ENCODE results near the gene OR8S1. TPM values are rescaled to one million over a fixed set of nuclear protein-coding genes. Genes with fewer than 3 reads are reported as not detected.
"Not testable (repeated sequence)": the region's sequence is repeated elsewhere in the genome, so short reads cannot be mapped to it uniquely, and the experiment has no call there.

Gene OR8S1
- total and polyA plus RNA-seq, 2 donors from 2014 or later: not detected

DNA sequence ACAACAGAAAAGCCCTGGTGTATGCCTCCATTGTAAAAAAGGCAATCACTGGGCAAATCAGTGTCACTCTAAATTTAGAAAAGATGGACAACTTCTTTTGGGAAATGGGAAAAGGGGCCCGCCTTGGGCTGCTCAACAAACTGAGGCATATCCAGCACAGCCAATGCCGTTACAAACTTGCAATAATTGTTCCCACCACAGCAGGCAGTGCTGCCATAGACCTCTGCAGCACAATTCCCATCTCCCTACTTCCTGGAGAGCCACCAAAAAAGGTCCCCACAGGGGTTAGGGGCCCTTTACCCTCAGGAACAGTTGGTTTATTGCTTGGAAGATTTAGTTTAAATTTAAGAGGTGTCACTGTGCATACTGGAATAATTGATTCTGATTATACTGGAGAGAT lies 16.4 kb upstream of the OR8S1 start:
- H3K27me3 ChIP-seq (ENCODE audit: control insufficient read depth, insufficient read depth, low read length): no peaks in the 10 kb centered on the region
- intact Hi-C loops (cut with DNase I): no loop called here
- FAIRE-seq: no peak
- no peaks in the 10 kb centered on the region for H3K4me1 ChIP-seq (ENCODE audit: control insufficient read depth in 2 of 3, insufficient read depth in 2 of 3, low read depth in 1 of 3, low read length in 3 of 3)
- no peaks in the 10 kb centered on the region for H3K36me3 ChIP-seq (ENCODE audit: control insufficient read depth in 2 of 3, insufficient read depth in 3 of 3, low read length in 3 of 3)
- no peak overlapping the region for H3K27ac ChIP-seq (ENCODE audit: low read depth in 2 of 2, low read length in 2 of 2)
- TF ChIP-seq, protein P1, sequence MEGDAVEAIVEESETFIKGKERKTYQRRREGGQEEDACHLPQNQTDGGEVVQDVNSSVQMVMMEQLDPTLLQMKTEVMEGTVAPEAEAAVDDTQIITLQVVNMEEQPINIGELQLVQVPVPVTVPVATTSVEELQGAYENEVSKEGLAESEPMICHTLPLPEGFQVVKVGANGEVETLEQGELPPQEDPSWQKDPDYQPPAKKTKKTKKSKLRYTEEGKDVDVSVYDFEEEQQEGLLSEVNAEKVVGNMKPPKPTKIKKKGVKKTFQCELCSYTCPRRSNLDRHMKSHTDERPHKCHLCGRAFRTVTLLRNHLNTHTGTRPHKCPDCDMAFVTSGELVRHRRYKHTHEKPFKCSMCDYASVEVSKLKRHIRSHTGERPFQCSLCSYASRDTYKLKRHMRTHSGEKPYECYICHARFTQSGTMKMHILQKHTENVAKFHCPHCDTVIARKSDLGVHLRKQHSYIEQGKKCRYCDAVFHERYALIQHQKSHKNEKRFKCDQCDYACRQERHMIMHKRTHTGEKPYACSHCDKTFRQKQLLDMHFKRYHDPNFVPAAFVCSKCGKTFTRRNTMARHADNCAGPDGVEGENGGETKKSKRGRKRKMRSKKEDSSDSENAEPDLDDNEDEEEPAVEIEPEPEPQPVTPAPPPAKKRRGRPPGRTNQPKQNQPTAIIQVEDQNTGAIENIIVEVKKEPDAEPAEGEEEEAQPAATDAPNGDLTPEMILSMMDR (IDR thresholded peaks at IDR 0.05; ENCODE audit: borderline replicate concordance, extremely low read depth, insufficient read depth): no peak
- no peak for DNase-seq
- H3K9me3 ChIP-seq (ENCODE audit: control insufficient read depth in 2 of 3, insufficient read depth in 1 of 3, low read length in 3 of 3): no peaks in the 10 kb centered on the region
- H3K4me3 ChIP-seq (ENCODE audit: low read length in 3 of 3): no peak overlapping the region
- H3K9ac ChIP-seq (ENCODE audit: low read length in 3 of 3): no peak overlapping the region

DNA sequence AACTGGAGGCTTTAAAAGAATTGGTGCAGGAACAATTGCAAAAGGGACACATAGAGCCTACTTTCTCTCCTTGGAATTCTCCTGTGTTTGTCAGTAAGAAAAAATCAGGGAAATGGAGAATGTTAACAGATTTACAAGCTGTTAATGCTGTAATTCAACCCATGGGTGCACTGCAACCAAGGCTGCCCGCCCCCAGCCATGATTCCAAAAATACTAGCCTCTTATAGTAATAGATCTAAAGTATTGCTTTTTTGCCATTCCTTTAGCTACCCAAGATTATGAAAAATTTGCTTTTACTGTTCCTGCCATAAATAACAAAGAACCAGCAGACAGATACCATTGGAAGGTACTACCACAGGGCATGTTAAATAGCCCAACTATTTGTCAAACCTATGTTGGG lies 15.3 kb upstream of the OR8S1 start:
- H3K4me1 ChIP-seq (ENCODE audit: control insufficient read depth in 2 of 3, insufficient read depth in 2 of 3, low read depth in 1 of 3, low read length in 3 of 3): no peaks in the 10 kb centered on the region
- TF ChIP-seq, protein P1 (IDR thresholded peaks at IDR 0.05; ENCODE audit: borderline replicate concordance, extremely low read depth, insufficient read depth): no peak
- H3K36me3 ChIP-seq (ENCODE audit: control insufficient read depth in 2 of 3, insufficient read depth in 3 of 3, low read length in 3 of 3): no peaks in the 10 kb centered on the region
- no peak overlapping the region for H3K4me3 ChIP-seq (ENCODE audit: low read length in 3 of 3)
- H3K9me3 ChIP-seq (ENCODE audit: control insufficient read depth in 2 of 3, insufficient read depth in 1 of 3, low read length in 3 of 3): no peaks in the 10 kb centered on the region
- no peak overlapping the region for H3K9ac ChIP-seq (ENCODE audit: low read length in 3 of 3)
- DNase-seq (no peak), FAIRE-seq (no peak)
- no peak overlapping the region for H3K27ac ChIP-seq (ENCODE audit: low read depth in 2 of 2, low read length in 2 of 2)
- intact Hi-C loops (cut with DNase I): no loop called here
- no peaks in the 10 kb centered on the region for H3K27me3 ChIP-seq (ENCODE audit: control insufficient read depth, insufficient read depth, low read length)

DNA sequence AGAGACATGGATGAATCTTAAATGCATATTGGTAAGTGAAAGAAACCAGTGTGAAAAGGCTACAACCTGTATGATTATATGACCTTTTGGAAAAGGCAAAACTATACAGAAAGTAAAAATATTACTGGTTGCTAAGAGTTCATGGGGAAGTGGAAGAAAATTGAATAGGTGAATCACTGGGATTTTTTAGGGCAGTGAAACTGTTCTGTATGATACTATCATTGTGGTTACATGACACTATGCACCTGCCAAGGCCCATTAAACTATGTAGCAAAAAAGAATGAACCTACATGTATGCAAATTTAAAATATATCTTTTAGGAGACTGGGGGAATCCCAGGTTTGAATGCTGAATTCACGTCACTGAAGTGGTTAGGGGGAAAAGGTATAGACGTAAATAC lies 12.6 kb upstream of the OR8S1 start:
- TF ChIP-seq, protein P1 (IDR thresholded peaks at IDR 0.05; ENCODE audit: borderline replicate concordance, extremely low read depth, insufficient read depth): no peak
- Histone ChIP-seq H3K27ac (ENCODE audit: low read depth in 2 of 2, low read length in 2 of 2) (no peak overlapping the region), H3K9ac (ENCODE audit: low read length in 3 of 3) (no peak overlapping the region), H3K9me3 (ENCODE audit: control insufficient read depth in 2 of 3, insufficient read depth in 1 of 3, low read length in 3 of 3) (no peaks in the 10 kb centered on the region), H3K4me3 (ENCODE audit: low read length in 3 of 3) (no peak overlapping the region), H3K4me1 (ENCODE audit: control insufficient read depth in 2 of 3, insufficient read depth in 2 of 3, low read depth in 1 of 3, low read length in 3 of 3) (no peaks in the 10 kb centered on the region), H3K36me3 (ENCODE audit: control insufficient read depth in 2 of 3, insufficient read depth in 3 of 3, low read length in 3 of 3) (no peaks in the 10 kb centered on the region), H3K27me3 (ENCODE audit: control insufficient read depth, insufficient read depth, low read length) (no peaks in the 10 kb centered on the region)
- FAIRE-seq (no peak), DNase-seq (no peak)
- intact Hi-C loops (cut with DNase I): no loop called here

DNA sequence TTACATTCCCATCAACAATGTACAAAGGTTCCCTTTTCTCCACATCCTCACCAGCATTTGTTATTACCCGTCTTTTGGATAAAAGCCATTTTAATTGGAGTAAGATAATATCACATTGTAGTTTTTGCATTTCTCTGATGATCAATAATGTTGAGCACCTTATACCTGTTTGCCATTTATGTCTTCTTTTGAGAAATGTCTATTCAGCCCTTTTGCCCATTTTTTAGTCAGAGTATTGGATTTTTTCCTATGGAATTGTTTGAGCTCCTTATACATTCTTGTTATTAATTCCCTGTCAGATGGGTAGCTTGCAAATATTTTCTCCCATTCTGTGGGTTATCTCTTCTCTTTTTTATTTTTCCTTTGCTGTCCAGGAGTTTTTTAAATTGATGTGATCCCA lies 10.7 kb upstream of the OR8S1 start:
- H3K9me3 ChIP-seq (ENCODE audit: control insufficient read depth in 2 of 3, insufficient read depth in 1 of 3, low read length in 3 of 3): no peaks in the 10 kb centered on the region
- H3K27ac ChIP-seq (ENCODE audit: low read depth in 2 of 2, low read length in 2 of 2): no peak overlapping the region
- intact Hi-C loops (cut with DNase I): no loop called here
- H3K9ac ChIP-seq (ENCODE audit: low read length in 3 of 3): no peak overlapping the region
- DNase-seq (no peak), FAIRE-seq (no peak)
- no peaks in the 10 kb centered on the region for H3K27me3 ChIP-seq (ENCODE audit: control insufficient read depth, insufficient read depth, low read length)
- no peak overlapping the region for H3K4me3 ChIP-seq (ENCODE audit: low read length in 3 of 3)
- H3K36me3 ChIP-seq (ENCODE audit: control insufficient read depth in 2 of 3, insufficient read depth in 3 of 3, low read length in 3 of 3): no peaks in the 10 kb centered on the region
- H3K4me1 ChIP-seq (ENCODE audit: control insufficient read depth in 2 of 3, insufficient read depth in 2 of 3, low read depth in 1 of 3, low read length in 3 of 3): no peaks in the 10 kb centered on the region
- TF ChIP-seq, protein P1 (IDR thresholded peaks at IDR 0.05; ENCODE audit: borderline replicate concordance, extremely low read depth, insufficient read depth): no peak

DNA sequence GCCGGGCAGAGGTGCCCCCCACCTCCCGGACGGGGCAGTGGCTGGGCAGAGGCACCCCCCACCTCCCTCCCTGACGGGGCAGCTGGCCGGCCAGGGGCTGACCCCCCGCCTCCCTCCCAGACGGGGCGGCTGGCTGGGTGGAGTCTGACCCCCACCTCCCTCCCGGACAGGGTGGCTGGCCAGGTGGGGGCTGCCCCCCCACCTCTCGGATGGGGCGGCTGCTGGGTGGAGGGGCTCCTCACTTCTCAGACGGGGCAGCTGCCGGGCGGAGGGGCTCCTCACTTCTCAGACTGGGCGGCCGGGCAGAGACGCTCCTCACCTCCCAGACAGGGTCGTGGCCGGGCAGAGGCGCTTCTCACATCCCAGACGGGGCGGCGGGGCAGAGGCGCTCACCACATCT lies 5.1 kb upstream of the OR8S1 start:
- FAIRE-seq; H3K27ac ChIP-seq (ENCODE audit: low read depth in 2 of 2, low read length in 2 of 2); H3K4me1 ChIP-seq (ENCODE audit: control insufficient read depth in 2 of 3, insufficient read depth in 2 of 3, low read depth in 1 of 3, low read length in 3 of 3); intact Hi-C loops (cut with DNase I); H3K36me3 ChIP-seq (ENCODE audit: control insufficient read depth in 2 of 3, insufficient read depth in 3 of 3, low read length in 3 of 3); H3K9ac ChIP-seq (ENCODE audit: low read length in 3 of 3); DNase-seq; H3K27me3 ChIP-seq (ENCODE audit: control insufficient read depth, insufficient read depth, low read length); H3K4me3 ChIP-seq (ENCODE audit: low read length in 3 of 3); H3K9me3 ChIP-seq (ENCODE audit: control insufficient read depth in 2 of 3, insufficient read depth in 1 of 3, low read length in 3 of 3): not testable (repeated sequence)
